NCI-H2227 (cell line): ENCODE results near the gene MYH14.
"Not testable (repeated sequence)": the region's sequence is repeated elsewhere in the genome, so short reads cannot be mapped to it uniquely, and the experiment has no call there.

Source experiments
- DNase-seq: peaks from one replicate; lab custom pipeline; 2025; ENCODE audit not compliant: unreplicated experiment; lab: John Stamatoyannopoulos, UW

The MYH14 gene

GRCh38 chr19:50223439-50223716 lies 20.0 kb downstream of the MYH14 start:
- DNase-seq = no peak

GRCh38 chr19:50224986-50225747 lies 21.7 kb downstream of the MYH14 start:
- DNase-seq = no peak

GRCh38 chr19:50226536-50226935 lies 23.1 kb downstream of the MYH14 start:
- DNase-seq = no peak

- DNase-seq = not testable (repeated sequence)
Observed at GRCh38 chr19:50228153-50228552, 24.7 kb downstream of the MYH14 start.

GRCh38 chr19:50230379-50231351 lies 27.2 kb downstream of the MYH14 start:
- DNase-seq = no peak

GRCh38 chr19:50231417-50231816 lies 28.0 kb downstream of the MYH14 start:
- DNase-seq = not testable (repeated sequence)

GRCh38 chr19:50231821-50232220 lies 28.4 kb downstream of the MYH14 start:
- DNase-seq = no peak

GRCh38 chr19:50232600-50232999 lies 29.2 kb downstream of the MYH14 start:
- no peak for DNase-seq

- DNase-seq = no peak
Observed at GRCh38 chr19:50233308-50233910, 30.0 kb downstream of the MYH14 start.

GRCh38 chr19:50237493-50237892 lies 34.1 kb downstream of the MYH14 start:
- DNase-seq = not testable (repeated sequence)

- DNase-seq = no peak
Observed at GRCh38 chr19:50238043-50238442, 34.6 kb downstream of the MYH14 start.

- DNase-seq = no peak
Observed at GRCh38 chr19:50239921-50240590, 36.6 kb downstream of the MYH14 start.

- no peak for DNase-seq
Observed at GRCh38 chr19:50242581-50242980, 39.2 kb downstream of the MYH14 start.

GRCh38 chr19:50244695-50245094 lies 41.3 kb downstream of the MYH14 start:
- DNase-seq = no peak

GRCh38 chr19:50248413-50248812 lies 45.0 kb downstream of the MYH14 start:
- no peak for DNase-seq

- no peak for DNase-seq
Observed at GRCh38 chr19:50248826-50249225, 45.4 kb downstream of the MYH14 start.

GRCh38 chr19:50249636-50250035 lies 46.2 kb downstream of the MYH14 start:
- no peak for DNase-seq

GRCh38 chr19:50250450-50251136 lies 47.2 kb downstream of the MYH14 start:
- DNase-seq = no peak

GRCh38 chr19:50252111-50252886 lies 48.9 kb downstream of the MYH14 start:
- DNase-seq = no peak

GRCh38 chr19:50252887-50253268 lies 49.5 kb downstream of the MYH14 start:
- no peak for DNase-seq
